GM12874 (cell line): ENCODE measurements around the gene IFT122.

ENCODE experiments used
- TF ChIP-seq, protein P1 (sequence below): IDR thresholded peaks from 2 replicates; pipeline ENCODE4 v1.5.1; 2011; ENCODE audit warnings: low read depth, mild to moderate bottlenecking, control low read depth, low read length, moderate library complexity; ENCODE audit not compliant: insufficient read depth

Gene IFT122

GRCh38 chr3:129505341-129505740 lies 65.3 kb downstream of the IFT122 start:
- TF ChIP-seq, protein P1, sequence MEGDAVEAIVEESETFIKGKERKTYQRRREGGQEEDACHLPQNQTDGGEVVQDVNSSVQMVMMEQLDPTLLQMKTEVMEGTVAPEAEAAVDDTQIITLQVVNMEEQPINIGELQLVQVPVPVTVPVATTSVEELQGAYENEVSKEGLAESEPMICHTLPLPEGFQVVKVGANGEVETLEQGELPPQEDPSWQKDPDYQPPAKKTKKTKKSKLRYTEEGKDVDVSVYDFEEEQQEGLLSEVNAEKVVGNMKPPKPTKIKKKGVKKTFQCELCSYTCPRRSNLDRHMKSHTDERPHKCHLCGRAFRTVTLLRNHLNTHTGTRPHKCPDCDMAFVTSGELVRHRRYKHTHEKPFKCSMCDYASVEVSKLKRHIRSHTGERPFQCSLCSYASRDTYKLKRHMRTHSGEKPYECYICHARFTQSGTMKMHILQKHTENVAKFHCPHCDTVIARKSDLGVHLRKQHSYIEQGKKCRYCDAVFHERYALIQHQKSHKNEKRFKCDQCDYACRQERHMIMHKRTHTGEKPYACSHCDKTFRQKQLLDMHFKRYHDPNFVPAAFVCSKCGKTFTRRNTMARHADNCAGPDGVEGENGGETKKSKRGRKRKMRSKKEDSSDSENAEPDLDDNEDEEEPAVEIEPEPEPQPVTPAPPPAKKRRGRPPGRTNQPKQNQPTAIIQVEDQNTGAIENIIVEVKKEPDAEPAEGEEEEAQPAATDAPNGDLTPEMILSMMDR, result no peak

GRCh38 chr3:129506231-129506742 lies 66.3 kb downstream of the IFT122 start:
- TF ChIP-seq, protein P1, result no peak

GRCh38 chr3:129507181-129507831 lies 67.3 kb downstream of the IFT122 start:
- TF ChIP-seq, protein P1, result no peak

DNA sequence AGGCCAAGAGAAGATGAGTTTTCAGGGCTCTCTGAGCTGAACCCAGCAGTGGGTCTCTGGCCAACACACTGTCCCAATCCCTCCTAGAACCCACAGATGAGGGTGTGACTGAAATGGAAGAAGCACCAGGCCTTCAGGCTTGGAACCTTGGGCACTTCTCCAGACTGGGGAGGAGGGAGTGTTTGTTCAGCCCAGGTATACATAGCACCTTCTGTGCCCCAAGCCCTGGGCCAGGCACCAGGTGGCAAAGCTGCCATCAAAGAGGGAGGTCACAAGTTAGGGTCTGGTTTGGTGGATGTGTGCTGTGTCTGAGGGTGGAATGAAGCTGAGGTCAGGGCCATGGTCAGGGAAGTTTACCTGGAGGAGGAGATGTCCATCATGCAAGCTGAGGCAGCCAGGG lies 72.6 kb downstream of the IFT122 start:
- TF ChIP-seq, protein P1, result no peak

DNA sequence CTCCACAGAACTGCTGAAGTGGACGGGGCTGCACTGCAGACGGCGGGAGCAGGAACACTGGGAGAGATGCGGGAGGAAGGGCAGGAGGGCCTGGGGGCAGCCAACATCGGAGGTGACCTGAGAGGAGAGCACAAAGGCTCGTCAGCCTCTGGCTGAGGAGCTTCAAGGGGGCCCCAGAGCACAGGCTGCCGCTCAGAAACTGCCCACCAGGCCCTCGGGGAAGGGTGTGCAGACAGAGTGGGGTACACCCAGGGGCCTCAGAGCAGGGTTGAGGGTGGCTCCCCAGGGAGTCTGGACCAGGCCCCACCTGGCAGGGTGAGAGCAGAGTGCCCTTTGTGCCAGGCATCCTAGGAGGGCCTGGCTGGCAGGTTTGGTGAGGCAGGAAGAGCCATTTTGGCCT lies 73.7 kb downstream of the IFT122 start:
- TF ChIP-seq, protein P1, result no peak

DNA sequence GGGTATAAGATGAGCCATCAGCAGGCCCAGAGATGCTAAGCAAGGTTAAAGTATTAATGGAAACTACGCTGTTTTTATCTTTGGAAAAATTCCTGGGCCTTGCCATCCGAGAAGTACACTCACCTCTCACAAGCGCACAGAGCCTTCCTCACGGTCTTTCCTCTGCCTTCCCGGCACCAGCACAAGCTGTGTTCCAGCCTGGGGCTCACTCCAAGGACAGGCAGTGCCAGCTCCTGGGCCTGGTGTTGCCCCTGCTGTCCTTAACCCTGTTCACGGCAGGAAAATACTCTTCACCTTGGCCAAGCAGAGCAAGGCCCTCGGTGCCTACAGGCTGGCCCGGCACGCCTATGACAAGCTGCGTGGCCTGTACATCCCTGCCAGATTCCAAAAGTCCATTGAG lies 74.1 kb downstream of the IFT122 start:
- TF ChIP-seq, protein P1, result no peak

- TF ChIP-seq, protein P1, result no peak
Observed at GRCh38 chr3:129514563-129514962, 74.5 kb downstream of the IFT122 start.
